Calu3 (cell line): ENCODE results near the gene COL5A2. TPM values are rescaled to one million over a fixed set of nuclear protein-coding genes. Genes with fewer than 3 reads are reported as not detected.

Experiments
- BruUV-seq: library from RNA; stranded (reverse); fragments of 400-500 nt; replicated peaks from 2 replicates; lab custom pipeline; 2021; lab: Mats Ljungman, UMichigan
- CTCF ChIA-PET: fragments of 300-600 bp; sonication (Branson Sonifier 250); formaldehyde crosslinking; loops from one replicate; lab custom pipeline; 2022; ENCODE audit warnings: antibody characterized with exemption; lab: Charles Lee
- DNase-seq: peaks from one replicate; pipeline ENCODE4 v3.0.0; 2022
- H3K27ac Mint-ChIP-seq: one replicate; pipeline ENCODE4 v1.8.0; 2022; ENCODE audit warnings: mixed read lengths; ENCODE audit not compliant: unreplicated experiment
- H3K27me3 Mint-ChIP-seq: one replicate; pipeline ENCODE4 v1.8.0; 2022; ENCODE audit warnings: mixed read lengths; ENCODE audit not compliant: unreplicated experiment
- H3K36me3 Mint-ChIP-seq: one replicate; pipeline ENCODE4 v1.8.0; 2022; ENCODE audit warnings: mild to moderate bottlenecking, moderate library complexity, mixed read lengths; ENCODE audit not compliant: insufficient read depth, unreplicated experiment
- H3K4me1 Mint-ChIP-seq: one replicate; pipeline ENCODE4 v1.8.0; 2022; ENCODE audit warnings: mild to moderate bottlenecking, low read depth, mixed read lengths; ENCODE audit not compliant: unreplicated experiment
- H3K4me3 Mint-ChIP-seq: one replicate; pipeline ENCODE4 v1.8.0; 2022; ENCODE audit warnings: mild to moderate bottlenecking, low read depth, moderate library complexity, mixed read lengths; ENCODE audit not compliant: unreplicated experiment
- H3K9me3 Mint-ChIP-seq: one replicate; pipeline ENCODE4 v1.8.0; 2022; ENCODE audit warnings: low read depth, mixed read lengths; ENCODE audit not compliant: unreplicated experiment
- intact Hi-C: fragments of 100-400 bp; cut with micrococcal nuclease; formaldehyde crosslinking; loops from one replicate; pipeline ENCODE4 v1.10.0; 2022; ENCODE audit not compliant: unreplicated experiment
- total RNA-seq: library from RNA; stranded (reverse); gene quantifications from 2 replicates; pipeline ENCODE4 v1.2.3, GENCODE V29; 2022
- TF ChIP-seq, protein P1 (sequence below): fragments of 200-600 bp; IDR thresholded peaks from one replicate; pipeline ENCODE4 v1.8.0; 2022; ENCODE audit warnings: antibody characterized with exemption; ENCODE audit not compliant: unreplicated experiment

COL5A2 gene
- total RNA-seq, 1 experiment from 2014 or later: 1.1 TPM

DNA sequence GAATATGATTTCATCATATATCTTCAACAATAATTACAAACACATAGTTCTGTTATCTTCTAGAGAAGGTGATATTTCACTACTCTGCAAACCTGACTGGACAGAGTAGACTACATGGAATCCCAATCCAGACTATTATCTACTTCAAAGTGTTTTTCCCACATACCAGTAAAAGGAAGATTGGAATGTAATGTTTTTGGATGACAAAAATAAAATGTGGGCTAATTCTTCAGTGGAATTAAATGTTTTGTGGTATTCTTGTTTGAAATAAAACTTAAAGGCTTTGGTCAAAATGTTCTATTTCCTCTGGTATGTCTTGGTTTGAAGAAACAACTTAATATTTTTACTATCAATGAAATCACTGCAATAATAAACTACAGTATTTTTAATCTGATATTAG, 22.1 kb downstream of the COL5A2 start:
- CTCF ChIA-PET: no interaction called here
- intact Hi-C loops: no loop called here
- H3K4me3 Mint-ChIP-seq: no peak overlapping the region
- no peak for DNase-seq
- peaks cover 15% of the 10 kb centered on the region for H3K4me1 Mint-ChIP-seq
- H3K9me3 Mint-ChIP-seq: no peaks in the 10 kb centered on the region
- BruUV-seq: no TSS peak
- H3K36me3 Mint-ChIP-seq: no peaks in the 10 kb centered on the region
- no peaks in the 10 kb centered on the region for H3K27me3 Mint-ChIP-seq
- TF ChIP-seq, protein P1, sequence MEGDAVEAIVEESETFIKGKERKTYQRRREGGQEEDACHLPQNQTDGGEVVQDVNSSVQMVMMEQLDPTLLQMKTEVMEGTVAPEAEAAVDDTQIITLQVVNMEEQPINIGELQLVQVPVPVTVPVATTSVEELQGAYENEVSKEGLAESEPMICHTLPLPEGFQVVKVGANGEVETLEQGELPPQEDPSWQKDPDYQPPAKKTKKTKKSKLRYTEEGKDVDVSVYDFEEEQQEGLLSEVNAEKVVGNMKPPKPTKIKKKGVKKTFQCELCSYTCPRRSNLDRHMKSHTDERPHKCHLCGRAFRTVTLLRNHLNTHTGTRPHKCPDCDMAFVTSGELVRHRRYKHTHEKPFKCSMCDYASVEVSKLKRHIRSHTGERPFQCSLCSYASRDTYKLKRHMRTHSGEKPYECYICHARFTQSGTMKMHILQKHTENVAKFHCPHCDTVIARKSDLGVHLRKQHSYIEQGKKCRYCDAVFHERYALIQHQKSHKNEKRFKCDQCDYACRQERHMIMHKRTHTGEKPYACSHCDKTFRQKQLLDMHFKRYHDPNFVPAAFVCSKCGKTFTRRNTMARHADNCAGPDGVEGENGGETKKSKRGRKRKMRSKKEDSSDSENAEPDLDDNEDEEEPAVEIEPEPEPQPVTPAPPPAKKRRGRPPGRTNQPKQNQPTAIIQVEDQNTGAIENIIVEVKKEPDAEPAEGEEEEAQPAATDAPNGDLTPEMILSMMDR: no peak
- H3K27ac Mint-ChIP-seq: no peak overlapping the region

DNA sequence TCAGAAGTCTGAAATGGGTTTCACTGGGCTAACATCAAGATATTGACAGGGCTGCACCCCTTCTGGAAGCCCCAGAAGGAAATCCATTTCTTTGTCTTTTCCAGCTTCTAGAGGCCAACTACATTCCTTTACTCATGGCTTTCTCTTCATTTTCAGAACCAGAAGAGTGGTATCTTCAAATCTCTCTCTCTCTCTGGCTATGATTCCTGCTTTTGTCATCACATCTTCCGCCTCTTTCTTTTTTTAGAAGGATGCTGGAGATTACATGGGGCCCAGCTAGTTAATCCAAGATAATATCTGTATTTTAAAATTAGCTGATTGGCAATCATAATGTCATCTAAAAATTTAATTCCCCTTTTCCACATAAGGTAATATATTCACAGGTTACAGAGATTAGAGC, 23.8 kb downstream of the COL5A2 start:
- Mint-ChIP-seq H3K9me3 (no peaks in the 10 kb centered on the region), H3K4me1 (peaks cover 15% of the 10 kb centered on the region), H3K36me3 (no peaks in the 10 kb centered on the region), H3K27me3 (no peaks in the 10 kb centered on the region), H3K27ac (no peak overlapping the region), H3K4me3 (no peak overlapping the region)
- TF ChIP-seq, protein P1: no peak
- BruUV-seq: no TSS peak
- CTCF ChIA-PET: no interaction called here
- no peak for DNase-seq
- intact Hi-C loops: no loop called here

DNA sequence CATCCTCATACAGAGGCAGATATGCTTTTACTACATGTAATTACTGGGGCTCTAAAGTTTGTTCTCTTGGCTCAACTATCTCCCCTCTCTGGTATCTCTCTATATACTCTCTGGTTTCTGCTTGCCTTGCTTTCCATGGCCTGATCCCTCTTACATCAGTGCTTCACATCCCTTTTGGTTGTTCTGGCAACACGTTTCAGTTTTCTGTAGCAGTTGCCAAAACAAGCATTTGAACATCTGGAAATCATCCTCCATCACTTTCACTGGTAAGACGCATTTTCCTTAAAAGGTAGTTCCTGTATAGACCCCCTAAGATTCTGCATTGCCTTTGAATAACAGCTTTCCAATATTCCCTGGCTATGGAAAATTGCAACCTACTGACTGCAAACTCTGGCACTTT, 25.9 kb downstream of the COL5A2 start:
- peaks cover 5% of the 10 kb centered on the region for H3K4me1 Mint-ChIP-seq
- CTCF ChIA-PET: no interaction called here

DNA sequence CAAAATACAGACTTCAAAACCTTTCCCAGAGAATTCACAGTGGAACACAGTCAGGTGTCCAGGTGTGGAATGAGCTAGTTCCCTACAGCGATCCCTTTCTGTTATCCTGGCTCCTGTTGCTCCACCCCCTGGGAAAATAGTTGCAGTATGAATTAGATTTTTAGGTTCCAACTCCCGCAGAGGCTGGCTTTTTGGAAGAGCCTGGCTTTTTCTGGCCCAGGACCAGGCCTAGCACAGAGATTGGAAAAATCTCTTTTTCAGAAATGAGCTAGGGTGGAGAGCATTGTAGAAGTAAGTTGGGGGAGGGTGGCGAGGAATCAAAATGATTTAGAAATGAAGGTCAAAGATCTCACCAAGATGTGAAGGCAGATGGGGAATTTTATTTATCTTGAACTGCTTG, 27.1 kb downstream of the COL5A2 start:
- TF ChIP-seq, protein P1: no peak
- DNase-seq: no peak
- BruUV-seq: no TSS peak
- CTCF ChIA-PET: interaction anchor here (1.5 kb wide), 1 partner anchor 10 kb away, joined by 6 read pairs; no protein-coding TSS in a partner anchor
- H3K27me3 Mint-ChIP-seq: no peaks in the 10 kb centered on the region
- no peaks in the 10 kb centered on the region for H3K36me3 Mint-ChIP-seq
- H3K9me3 Mint-ChIP-seq: no peaks in the 10 kb centered on the region
- no peaks in the 10 kb centered on the region for H3K4me1 Mint-ChIP-seq
- no peak overlapping the region for H3K4me3 Mint-ChIP-seq
- no peak overlapping the region for H3K27ac Mint-ChIP-seq
- intact Hi-C loops: no loop called here

More for the DNA sequence above, 25.9 kb downstream of the COL5A2 start:
- H3K36me3 Mint-ChIP-seq: no peaks in the 10 kb centered on the region
- intact Hi-C loops: no loop called here
- no peak overlapping the region for H3K4me3 Mint-ChIP-seq
- H3K27me3 Mint-ChIP-seq: no peaks in the 10 kb centered on the region
- TF ChIP-seq, protein P1: no peak
- BruUV-seq: no TSS peak
- no peaks in the 10 kb centered on the region for H3K9me3 Mint-ChIP-seq
- no peak for DNase-seq
- no peak overlapping the region for H3K27ac Mint-ChIP-seq
